ENCODE data around the gene AGBL2. TPM values are rescaled to one million over a fixed set of nuclear protein-coding genes. Genes with fewer than 3 reads are reported as not detected.
"Not testable (repeated sequence)": the region's sequence is repeated elsewhere in the genome, so short reads cannot be mapped to it uniquely, and the experiment has no call there.

Gene AGBL2
- total RNA-seq, 2 donors from 2014 or later, result 0.74 to 2.2 TPM

DNA sequence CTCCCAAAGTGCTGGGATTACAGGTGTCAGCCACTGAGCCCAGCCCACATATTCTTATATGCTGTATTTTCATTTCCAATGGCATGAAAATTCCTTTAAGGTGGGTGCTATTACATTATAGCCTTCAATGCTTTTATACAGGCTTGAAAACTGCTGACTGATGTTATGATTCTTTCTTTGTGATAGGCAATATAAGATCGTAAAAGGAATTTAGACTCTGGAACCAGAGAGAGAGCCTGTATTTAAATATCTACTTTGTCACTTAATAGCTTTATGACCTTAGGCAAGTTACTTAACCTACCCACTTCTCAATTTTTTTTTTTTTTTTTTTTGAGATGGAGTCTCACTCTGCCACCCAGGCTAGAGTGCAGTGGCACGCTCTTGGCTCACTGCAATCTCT lies 26.2 kb downstream of the AGBL2 start:
- DNase-seq, result no peak

GRCh38 chr11:47688111-47688510 lies 27.1 kb downstream of the AGBL2 start:
- Histone ChIP-seq H3K9me3 (no peaks in the 10 kb centered on the region), H3K4me1 (no peaks in the 10 kb centered on the region), H3K4me3 (no peak overlapping the region), H3K9ac (ENCODE audit: low read depth in 2 of 2, low read length in 2 of 2) (peak overlapping the region in 1 of 2 donors; percentile 34), H3K27me3 (no peaks in the 10 kb centered on the region), H3K36me3 (no peaks in the 10 kb centered on the region), H3K27ac (no peak overlapping the region)
- TF ChIP-seq, protein P1, sequence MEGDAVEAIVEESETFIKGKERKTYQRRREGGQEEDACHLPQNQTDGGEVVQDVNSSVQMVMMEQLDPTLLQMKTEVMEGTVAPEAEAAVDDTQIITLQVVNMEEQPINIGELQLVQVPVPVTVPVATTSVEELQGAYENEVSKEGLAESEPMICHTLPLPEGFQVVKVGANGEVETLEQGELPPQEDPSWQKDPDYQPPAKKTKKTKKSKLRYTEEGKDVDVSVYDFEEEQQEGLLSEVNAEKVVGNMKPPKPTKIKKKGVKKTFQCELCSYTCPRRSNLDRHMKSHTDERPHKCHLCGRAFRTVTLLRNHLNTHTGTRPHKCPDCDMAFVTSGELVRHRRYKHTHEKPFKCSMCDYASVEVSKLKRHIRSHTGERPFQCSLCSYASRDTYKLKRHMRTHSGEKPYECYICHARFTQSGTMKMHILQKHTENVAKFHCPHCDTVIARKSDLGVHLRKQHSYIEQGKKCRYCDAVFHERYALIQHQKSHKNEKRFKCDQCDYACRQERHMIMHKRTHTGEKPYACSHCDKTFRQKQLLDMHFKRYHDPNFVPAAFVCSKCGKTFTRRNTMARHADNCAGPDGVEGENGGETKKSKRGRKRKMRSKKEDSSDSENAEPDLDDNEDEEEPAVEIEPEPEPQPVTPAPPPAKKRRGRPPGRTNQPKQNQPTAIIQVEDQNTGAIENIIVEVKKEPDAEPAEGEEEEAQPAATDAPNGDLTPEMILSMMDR (IDR thresholded peaks at IDR 0.05), result no peak
- DNase-seq, result no peak
- intact Hi-C loops (cut with DNase I), result no loop called here

More for the DNA sequence above, 26.2 kb downstream of the AGBL2 start:
- Histone ChIP-seq H3K27ac (peak overlapping the region; percentile 26), H3K9me3 (no peaks in the 10 kb centered on the region), H3K9ac (ENCODE audit: low read depth in 2 of 2, low read length in 2 of 2) (no peak overlapping the region), H3K4me3 (no peak overlapping the region), H3K4me1 (no peaks in the 10 kb centered on the region), H3K36me3 (no peaks in the 10 kb centered on the region), H3K27me3 (no peaks in the 10 kb centered on the region)
- intact Hi-C loops (cut with DNase I), result no loop called here
- TF ChIP-seq, protein P1 (IDR thresholded peaks at IDR 0.05), result no peak

- H3K27ac ChIP-seq; H3K27me3 ChIP-seq; intact Hi-C loops (cut with DNase I); H3K9ac ChIP-seq (ENCODE audit: low read depth in 2 of 2, low read length in 2 of 2); DNase-seq; H3K9me3 ChIP-seq; H3K36me3 ChIP-seq; H3K4me1 ChIP-seq; H3K4me3 ChIP-seq: not testable (repeated sequence)
These were observed 28.5 kb downstream of the AGBL2 start for GRCh38 chr11:47686704-47687103.

- Histone ChIP-seq H3K36me3 (no peaks in the 10 kb centered on the region), H3K4me3 (no peak overlapping the region), H3K9me3 (no peaks in the 10 kb centered on the region), H3K27ac (no peak overlapping the region), H3K9ac (ENCODE audit: low read depth in 2 of 2, low read length in 2 of 2) (no peak overlapping the region), H3K27me3 (no peaks in the 10 kb centered on the region), H3K4me1 (no peaks in the 10 kb centered on the region)
- DNase-seq, result no peak
- TF ChIP-seq, protein P1 (IDR thresholded peaks at IDR 0.05), result no peak
- intact Hi-C loops (cut with DNase I), result no loop called here
These were observed 29.0 kb downstream of the AGBL2 start for GRCh38 chr11:47686151-47686550.

GRCh38 chr11:47675851-47676250 lies 39.3 kb downstream of the AGBL2 start:
- no peak overlapping the region for H3K4me3 ChIP-seq
- H3K36me3 ChIP-seq, result no peaks in the 10 kb centered on the region
- no peaks in the 10 kb centered on the region for H3K4me1 ChIP-seq
- intact Hi-C loops (cut with DNase I), result no loop called here
- no peak overlapping the region for H3K9ac ChIP-seq (ENCODE audit: low read depth in 2 of 2, low read length in 2 of 2)
- no peaks in the 10 kb centered on the region for H3K27me3 ChIP-seq
- H3K9me3 ChIP-seq, result no peaks in the 10 kb centered on the region
- TF ChIP-seq, protein P1 (IDR thresholded peaks at IDR 0.05), result no peak
- no peak for DNase-seq
- H3K27ac ChIP-seq, result no peak overlapping the region

DNA sequence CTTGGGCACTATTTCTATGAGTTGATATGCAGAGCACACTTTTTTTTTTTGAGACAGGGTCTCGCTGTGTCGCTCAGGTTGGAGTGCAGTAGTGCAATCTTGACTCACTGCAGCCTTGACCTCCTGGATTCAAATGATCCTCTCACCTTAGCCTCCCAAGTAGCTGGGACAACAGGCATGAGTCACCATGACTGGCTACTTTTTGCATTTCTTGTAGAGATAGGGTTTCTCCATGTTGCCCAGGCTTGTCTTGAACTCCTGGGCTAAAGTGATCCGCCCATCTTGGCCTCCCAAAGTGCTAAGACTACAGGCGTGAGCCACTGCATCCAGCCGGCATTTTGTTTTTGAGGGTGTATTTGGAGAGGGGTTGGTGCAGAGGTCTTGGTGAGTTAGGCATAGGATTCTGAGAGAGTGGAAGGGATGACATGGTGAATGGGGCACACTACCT lies 42.9 kb downstream of the AGBL2 start:
- no peak overlapping the region for H3K4me3 ChIP-seq
- no peak for DNase-seq
- no peak overlapping the region for H3K27ac ChIP-seq
- no peaks in the 10 kb centered on the region for H3K27me3 ChIP-seq
- intact Hi-C loops (cut with DNase I), result no loop called here
- no peaks in the 10 kb centered on the region for H3K9me3 ChIP-seq
- H3K4me1 ChIP-seq, result no peaks in the 10 kb centered on the region
- no peaks in the 10 kb centered on the region for H3K36me3 ChIP-seq
- H3K9ac ChIP-seq (ENCODE audit: low read depth in 2 of 2, low read length in 2 of 2), result no peak overlapping the region
- TF ChIP-seq, protein P1 (IDR thresholded peaks at IDR 0.05), result no peak

Measured in colonic mucosa (tissue), 4 donors.